ENCODE data around the gene LTBP1.

Gene LTBP1

GRCh38 chr2:33267756-33268155 is 321.0 kb downstream of the LTBP1 start:
- DNase-seq (ENCODE audit: low read depth), result no peak

- no peak for DNase-seq (ENCODE audit: low read depth)
Measured at GRCh38 chr2:33268246-33268831, 321.6 kb downstream of the LTBP1 start.

- no peak for DNase-seq (ENCODE audit: low read depth)
Measured at GRCh38 chr2:33272001-33272400, 325.2 kb downstream of the LTBP1 start.

- no peak for DNase-seq (ENCODE audit: low read depth)
Measured at GRCh38 chr2:33273479-33273878, 326.7 kb downstream of the LTBP1 start.

GRCh38 chr2:33274524-33274923 is 327.8 kb downstream of the LTBP1 start:
- no peak for DNase-seq (ENCODE audit: low read depth)

GRCh38 chr2:33275689-33276444 is 329.1 kb downstream of the LTBP1 start:
- DNase-seq (ENCODE audit: low read depth), result no peak

GRCh38 chr2:33277002-33277426 is 330.3 kb downstream of the LTBP1 start:
- no peak for DNase-seq (ENCODE audit: low read depth)

- no peak for DNase-seq (ENCODE audit: low read depth)
Measured at GRCh38 chr2:33278245-33278943, 331.6 kb downstream of the LTBP1 start.

GRCh38 chr2:33284287-33284686 is 337.5 kb downstream of the LTBP1 start:
- no peak for DNase-seq (ENCODE audit: low read depth)

- DNase-seq (ENCODE audit: low read depth), result no peak
Measured at GRCh38 chr2:33287507-33288005, 340.8 kb downstream of the LTBP1 start.

- DNase-seq (ENCODE audit: low read depth), result no peak
Measured at GRCh38 chr2:33288011-33288410, 341.3 kb downstream of the LTBP1 start.

GRCh38 chr2:33289961-33290360 is 343.2 kb downstream of the LTBP1 start:
- DNase-seq (ENCODE audit: low read depth), result no peak

- no peak for DNase-seq (ENCODE audit: low read depth)
Measured at GRCh38 chr2:33291278-33292013, 344.7 kb downstream of the LTBP1 start.

GRCh38 chr2:33292063-33292462 is 345.3 kb downstream of the LTBP1 start:
- DNase-seq (ENCODE audit: low read depth), result no peak

GRCh38 chr2:33292981-33293595 is 346.3 kb downstream of the LTBP1 start:
- no peak for DNase-seq (ENCODE audit: low read depth)

- no peak for DNase-seq (ENCODE audit: low read depth)
Measured at GRCh38 chr2:33298233-33298632, 351.5 kb downstream of the LTBP1 start.

GRCh38 chr2:33301355-33301754 is 354.6 kb downstream of the LTBP1 start:
- no peak for DNase-seq (ENCODE audit: low read depth)

GRCh38 chr2:33302348-33302747 is 355.6 kb downstream of the LTBP1 start:
- DNase-seq (ENCODE audit: low read depth), result no peak

GRCh38 chr2:33304032-33304864 is 357.5 kb downstream of the LTBP1 start:
- no peak for DNase-seq (ENCODE audit: low read depth)

- DNase-seq (ENCODE audit: low read depth), result no peak
Measured at GRCh38 chr2:33307659-33308270, 361.0 kb downstream of the LTBP1 start.

Measured in stimulated activated CD8-positive, alpha-beta memory T cell treated with anti-CD3 and anti-CD28 coated beads, Interleukin-15, amount 100 ng/mL, for 24 hours (primary cell).